IMR-90 (cell line): ENCODE data around the gene PRR18. TPM values are rescaled to one million over a fixed set of nuclear protein-coding genes. Genes with fewer than 3 reads are reported as not detected.

Experiments used
- ATAC-seq: fragments of 200-7000 bp; cut with Tn5 transposase; 2 replicates; pipeline ENCODE4 v1.9.1; 2020; ENCODE audit warnings: low read depth, mild to moderate bottlenecking, moderate library complexity
- BruUV-seq: library from RNA; stranded (reverse); fragments of 400-500 nt; replicated peaks from 2 replicates; lab custom pipeline; 2021; lab: Mats Ljungman, UMichigan
- CTCF ChIA-PET: fragments of 300-600 bp; formaldehyde crosslinking; extraction: SDS; loops from one replicate; lab custom pipeline; 2021; ENCODE audit warnings: antibody characterized with exemption; lab: Yijun Ruan, JAX
- POLR2A ChIA-PET: fragments of 300-600 bp; sonication (Branson Sonifier 250); formaldehyde crosslinking; loops from one replicate; lab custom pipeline; 2022; ENCODE audit warnings: antibody characterized with exemption; ENCODE audit not compliant: unreplicated experiment; lab: Charles Lee
- DNase-seq: peaks from one replicate; pipeline ENCODE4 v3.0.0; 2013
- H2AFZ ChIP-seq: replicated peaks from 2 replicates; pipeline ENCODE3; 2013; ENCODE audit warnings: low read length, mild to moderate bottlenecking; ENCODE audit not compliant: poor library complexity
- H2AK5ac ChIP-seq: 2 replicates; pipeline ENCODE4 v1.6.1; 2013; ENCODE audit warnings: low read depth, low read length, inconsistent platforms
- H2AK9ac ChIP-seq: replicated peaks from 2 replicates; pipeline ENCODE3; 2013; ENCODE audit warnings: mild to moderate bottlenecking, low read depth, low read length, moderate library complexity; ENCODE audit not compliant: poor library complexity
- H2BK120ac ChIP-seq: 2 replicates; pipeline ENCODE4 v1.6.1; 2013; ENCODE audit warnings: low read depth, low read length, inconsistent platforms
- H2BK15ac ChIP-seq: 3 replicates; pipeline ENCODE4 v1.6.1; 2013; ENCODE audit warnings: low read depth, low read length, inconsistent platforms
- H2BK20ac ChIP-seq: 2 replicates; pipeline ENCODE4 v1.6.1; 2013; ENCODE audit warnings: low read depth, mild to moderate bottlenecking, inconsistent platforms, low read length, moderate library complexity
- H2BK5ac ChIP-seq: 2 replicates; pipeline ENCODE4 v1.6.1; 2013; ENCODE audit warnings: mild to moderate bottlenecking, low read depth, low read length, inconsistent platforms; ENCODE audit not compliant: poor library complexity, severe bottlenecking
- H3K14ac ChIP-seq: replicated peaks from 2 replicates; pipeline ENCODE4 v1.6.1; 2013; ENCODE audit warnings: low read depth, low read length, inconsistent platforms
- H3K18ac ChIP-seq: 2 replicates; pipeline ENCODE4 v1.6.1; 2013; ENCODE audit warnings: low read depth, low read length, control low read depth
- H3K23ac ChIP-seq: 2 replicates; pipeline ENCODE4 v1.6.1; 2013; ENCODE audit warnings: low read depth, low read length, inconsistent platforms
- H3K27ac ChIP-seq: 2 replicates; pipeline ENCODE4 v1.5.1; 2013; ENCODE audit warnings: mild to moderate bottlenecking, control low read depth, low read length; ENCODE audit not compliant: insufficient read depth
- H3K27me3 ChIP-seq: 2 replicates; pipeline ENCODE4 v1.6.1; 2013; ENCODE audit warnings: low read length; ENCODE audit not compliant: control insufficient read depth, insufficient read depth
- H3K36me3 ChIP-seq: 2 replicates; pipeline ENCODE4 v1.6.1; 2013; ENCODE audit warnings: low read length, mixed read lengths; ENCODE audit not compliant: control insufficient read depth, insufficient read depth
- H3K4ac ChIP-seq: 2 replicates; pipeline ENCODE4 v1.6.1; 2013; ENCODE audit warnings: low read depth, low read length, inconsistent platforms
- H3K4me1 ChIP-seq: 2 replicates; pipeline ENCODE4 v1.6.1; 2013; ENCODE audit warnings: low read length, mixed read lengths; ENCODE audit not compliant: control insufficient read depth, insufficient read depth
- H3K4me2 ChIP-seq: 2 replicates; pipeline ENCODE4 v1.6.1; 2013; ENCODE audit warnings: low read depth, mild to moderate bottlenecking, control low read depth, low read length, moderate library complexity
- H3K4me3 ChIP-seq: 2 replicates; pipeline ENCODE4 v1.5.1; 2013; ENCODE audit warnings: low read depth, mild to moderate bottlenecking, control low read depth, low read length, moderate library complexity; ENCODE audit not compliant: insufficient read depth
- H3K56ac ChIP-seq: 2 replicates; pipeline ENCODE4 v1.6.1; 2013; ENCODE audit warnings: low read length, inconsistent platforms; ENCODE audit not compliant: insufficient read depth; ENCODE audit errors: extremely low read depth
- H3K79me1 ChIP-seq, 2 experiments: 2 replicates each; pipeline ENCODE4 v1.6.1; 2013; ENCODE audit warnings: low read length in 2 of 2, inconsistent platforms in 1 of 2, low read depth in 1 of 2
- H3K9ac ChIP-seq: 2 replicates; pipeline ENCODE4 v1.6.1; 2013; ENCODE audit warnings: low read depth, low read length, control low read depth
- H3K9me1 ChIP-seq: 2 replicates; pipeline ENCODE4 v1.6.1; 2013; ENCODE audit warnings: low read length, inconsistent platforms; ENCODE audit not compliant: insufficient read depth
- H3K9me3 ChIP-seq: 2 replicates; pipeline ENCODE4 v1.6.1; 2013; ENCODE audit warnings: low read length; ENCODE audit not compliant: control insufficient read depth, insufficient read depth
- H4K20me1 ChIP-seq: 2 replicates; pipeline ENCODE4 v1.6.1; 2013; ENCODE audit warnings: low read length, inconsistent platforms; ENCODE audit not compliant: insufficient read depth
- H4K5ac ChIP-seq: 2 replicates; pipeline ENCODE4 v1.6.1; 2013; ENCODE audit warnings: mild to moderate bottlenecking, low read depth, low read length, control low read depth
- H4K8ac ChIP-seq, 2 experiments: 2 replicates each; pipeline ENCODE4 v1.6.1; 2013; ENCODE audit warnings: low read depth in 2 of 2, low read length in 2 of 2, control low read depth in 1 of 2, inconsistent platforms in 1 of 2
- H4K91ac ChIP-seq: 2 replicates; pipeline ENCODE4 v1.6.1; 2013; ENCODE audit warnings: low read depth, low read length, inconsistent platforms; ENCODE audit not compliant: insufficient read depth
- CEBPB ChIP-seq: IDR thresholded peaks from 2 replicates; pipeline ENCODE4 v1.6.1; 2012; ENCODE audit warnings: low read depth, low read length, improper control_type of control experiment
- CHD1 ChIP-seq: IDR thresholded peaks from 2 replicates; pipeline ENCODE4 v1.6.1; 2012; ENCODE audit warnings: low read depth, low read length, improper control_type of control experiment
- CTCF ChIP-seq: conservative IDR thresholded peaks from 2 replicates; pipeline ENCODE4 v1.5.1; 2012; ENCODE audit warnings: mild to moderate bottlenecking, low read depth, low read length, improper control_type of control experiment
- MAFK ChIP-seq: IDR thresholded peaks from 2 replicates; pipeline ENCODE4 v1.6.1; 2012; ENCODE audit warnings: low read depth, low read length, improper control_type of control experiment
- MAZ ChIP-seq: IDR thresholded peaks from 2 replicates; pipeline ENCODE4 v1.6.1; 2012; ENCODE audit warnings: low read depth, mild to moderate bottlenecking, low read length, improper control_type of control experiment, moderate library complexity, borderline replicate concordance
- POLR2A ChIP-seq: IDR thresholded peaks from 2 replicates; pipeline ENCODE4 v1.6.1; 2012; ENCODE audit warnings: mild to moderate bottlenecking, low read depth, low read length
- RAD21 ChIP-seq: IDR thresholded peaks from 2 replicates; pipeline ENCODE4 v1.6.1; 2012; ENCODE audit warnings: low read length, improper control_type of control experiment
- SMC3 ChIP-seq: fragments of 150-350 bp; IDR thresholded peaks from 2 replicates; pipeline ENCODE4 v1.6.1; 2016; ENCODE audit warnings: low read depth, mild to moderate bottlenecking, antibody characterized with exemption, low read length, moderate library complexity
- USF2 ChIP-seq: fragments of 150-350 bp; IDR thresholded peaks from 2 replicates; pipeline ENCODE4 v1.6.1; 2017; ENCODE audit warnings: mild to moderate bottlenecking, antibody characterized with exemption, low read length, low read depth
- WGBS, 2 experiments: methylation state at CpG; one replicate each; pipeline versions ENCODE4 v1.1.5 to v1.1.7; 2013; ENCODE audit warnings: missing lambda C conversion rate in 2 of 2; ENCODE audit not compliant: insufficient read length in 1 of 2; ENCODE audit errors: extremely low coverage in 2 of 2; 5-methylcytosine and 5-hydroxymethylcytosine counted together
- dilution Hi-C: fragments of 300-500 bp; cut with HindIII; formaldehyde crosslinking; loops from one replicate; pipeline ENCODE4 v1.14.3; 2018; ENCODE audit warnings: low sequenced_read_pairs; ENCODE audit not compliant: unreplicated experiment
- in situ Hi-C: fragments of 300-500 bp; cut with MboI; formaldehyde crosslinking; loops from 3 replicates; pipeline ENCODE4 v1.14.3; 2019; ENCODE audit warnings: low sequenced_read_pairs, inconsistent platforms, mixed read lengths
- intact Hi-C: fragments of 100-400 bp; cut with micrococcal nuclease; formaldehyde crosslinking; loops from 2 replicates; pipeline ENCODE4 v1.10.0; 2022
- polyA plus RNA-seq, 3 experiments: library from polyadenylated mRNA; depleted of rRNA; stranded (reverse); fragments of >200 nt; gene quantifications; 2 replicates each; pipeline ENCODE4 v1.2.3, GENCODE V29; 2012; ENCODE audit warnings: low replicate concordance in 1 of 3
- total RNA-seq: library from RNA; depleted of rRNA; stranded (reverse); fragments of >200 nt; gene quantifications from 2 replicates; pipeline ENCODE4 v1.2.3, GENCODE V29; 2012

The PRR18 gene
- total and polyA plus RNA-seq, 2 of the 4 experiments (the other 2 are of a cell fraction) = not detected

DNA sequence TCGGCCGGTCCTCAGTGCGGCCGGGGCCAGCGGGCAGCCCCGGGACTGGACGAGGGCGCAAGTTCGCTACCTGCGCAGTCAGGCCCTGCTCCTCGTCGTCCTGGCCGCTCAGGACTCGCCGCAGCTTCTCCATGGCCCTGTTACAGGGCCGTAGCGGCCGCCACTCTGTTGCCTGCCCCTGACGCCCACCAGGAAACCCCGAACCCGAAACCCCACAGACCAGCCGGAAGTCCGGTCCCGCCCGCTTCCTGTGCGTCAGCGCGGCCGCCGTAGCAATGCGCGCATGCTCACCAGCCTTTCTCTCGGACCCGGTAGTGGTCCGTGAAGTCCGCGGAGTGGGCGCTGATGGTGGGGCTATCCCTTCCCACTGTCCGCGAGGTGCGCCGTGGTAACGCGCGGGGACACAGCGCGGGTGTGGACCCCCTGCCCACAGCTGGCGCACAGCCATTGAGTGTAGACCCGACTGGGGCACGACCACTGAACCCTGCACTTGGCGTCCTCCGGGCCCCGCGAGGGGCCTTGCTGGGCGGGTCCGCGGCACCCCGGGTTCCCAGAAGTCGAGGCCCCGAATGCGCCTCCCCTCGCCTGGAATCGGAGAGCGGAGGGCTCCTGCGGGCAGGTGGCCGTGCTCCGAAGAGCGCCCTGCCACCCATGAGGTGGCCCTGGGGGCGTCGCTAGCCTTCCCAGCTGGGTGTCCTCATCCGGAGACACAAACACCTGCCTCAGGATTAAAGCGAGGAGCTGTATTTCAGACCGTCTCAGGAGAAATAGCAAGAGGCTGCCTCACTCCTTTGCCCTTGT, 34.4 kb upstream of the PRR18 start, which contains the start of gene SFT2D1:
TSS of gene SFT2D1 (minus strand) at position 197 of the 801 bp plus-strand sequence. CDS start at position 133, 64 bp downstream.
- ChIA-PET POLR2A (no interaction called here), CTCF (no interaction called here)
- Histone ChIP-seq H3K4ac (peak within 1 kb of the TSS; percentile 99), H4K8ac (peak within 1 kb of the TSS; percentile 85 to 98), H2BK15ac (no peak within 1 kb of the TSS), H3K9me1 (peaks cover 12% of the 10 kb centered on the region), H3K14ac (peak within 1 kb of the TSS; percentile 97), H4K91ac (peak within 1 kb of the TSS; percentile 93), H3K27ac (peak within 1 kb of the TSS; percentile 91), H4K5ac (peak within 1 kb of the TSS; percentile 96), H3K9ac (peak within 1 kb of the TSS; percentile 90), H3K18ac (peak within 1 kb of the TSS; percentile 70; the same call in 1 of the 2 replicates), H2BK20ac (no peak within 1 kb of the TSS), H2BK120ac (peak within 1 kb of the TSS; percentile 79), H3K79me1 (peaks cover 10 to 49% of the 10 kb centered on the region in 2 experiments; a peak in 3 of 4 replicates), H3K27me3 (no peaks in the 10 kb centered on the region; the same call in 1 of the 2 replicates), H4K20me1 (peaks cover 35% of the 10 kb centered on the region), H3K9me3 (no peaks in the 10 kb centered on the region), H2BK5ac (peak within 1 kb of the TSS; percentile 87), H2AK9ac (peak within 1 kb of the TSS; percentile 97), H2AFZ (peak within 1 kb of the TSS; percentile 100), H2AK5ac (peak within 1 kb of the TSS; percentile 23), H3K23ac (peak within 1 kb of the TSS; percentile 99), H3K4me2 (peak within 1 kb of the TSS; percentile 97), H3K36me3 (peaks cover 6% of the 10 kb centered on the region), H3K56ac (peak within 1 kb of the TSS; percentile 72), H3K4me1 (no peaks in the 10 kb centered on the region; the same call in 1 of the 2 replicates), H3K4me3 (peak within 1 kb of the TSS; percentile 82)
- dilution Hi-C loops = no loop called here
- TF ChIP-seq RAD21 = no peak
- no peak for TF ChIP-seq CTCF
- TF ChIP-seq CEBPB = no peak
- no peak for TF ChIP-seq MAZ
- TF ChIP-seq SMC3 = no peak
- peak; percentile 85 for TF ChIP-seq POLR2A
- no peak for TF ChIP-seq MAFK
- no peak for TF ChIP-seq CHD1
- no peak for TF ChIP-seq USF2
- intact Hi-C loops = loop anchor here (2.0 kb wide), 1 partner anchor 40 kb away; the partner anchor contains the start of gene MPC1
- ATAC-seq (peak; percentile 98), DNase-seq (peak; percentile 83)
- BruUV-seq = no TSS peak
- WGBS, 2 experiments = 1% methylated on average over 15 of the region's 73 CpGs; no CpG with 5 or more reads in 1 of the 2 experiments
- in situ Hi-C loops = no loop called here
